ENCODE measurements around the gene CD63.
A peak's percentile ranks its signal among the peaks of the same experiment; 100 is the strongest.

The CD63 gene

DNA sequence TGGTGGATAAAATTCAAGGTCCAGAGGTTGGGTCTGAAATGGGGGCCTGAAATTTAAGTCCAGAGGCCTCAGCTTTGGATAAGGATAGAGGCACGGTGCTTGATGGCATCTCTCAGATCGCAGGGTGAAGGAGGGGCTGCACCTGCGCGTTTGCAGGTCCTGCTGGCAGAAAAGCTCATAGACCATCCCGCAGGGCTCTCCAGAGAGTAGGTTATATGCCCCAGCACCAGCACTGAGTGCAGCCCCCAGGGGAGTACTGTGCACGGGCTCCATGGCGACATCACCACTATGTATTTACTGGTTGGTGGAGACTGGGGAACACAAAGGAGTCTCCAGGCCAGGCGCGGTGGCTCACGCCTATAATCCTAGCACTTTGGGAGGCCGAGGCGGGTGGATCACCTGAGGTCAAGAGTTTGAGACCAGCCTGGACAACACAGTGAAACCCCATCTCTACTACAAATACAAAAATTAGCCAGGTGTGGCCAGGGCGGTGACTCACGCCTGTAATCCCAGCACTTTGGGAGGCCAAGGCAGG is 4.3 kb upstream of the CD63 start:
- H3K79me2 ChIP-seq: peaks cover 11% of the 10 kb centered on the region
- TF ChIP-seq, protein P1, sequence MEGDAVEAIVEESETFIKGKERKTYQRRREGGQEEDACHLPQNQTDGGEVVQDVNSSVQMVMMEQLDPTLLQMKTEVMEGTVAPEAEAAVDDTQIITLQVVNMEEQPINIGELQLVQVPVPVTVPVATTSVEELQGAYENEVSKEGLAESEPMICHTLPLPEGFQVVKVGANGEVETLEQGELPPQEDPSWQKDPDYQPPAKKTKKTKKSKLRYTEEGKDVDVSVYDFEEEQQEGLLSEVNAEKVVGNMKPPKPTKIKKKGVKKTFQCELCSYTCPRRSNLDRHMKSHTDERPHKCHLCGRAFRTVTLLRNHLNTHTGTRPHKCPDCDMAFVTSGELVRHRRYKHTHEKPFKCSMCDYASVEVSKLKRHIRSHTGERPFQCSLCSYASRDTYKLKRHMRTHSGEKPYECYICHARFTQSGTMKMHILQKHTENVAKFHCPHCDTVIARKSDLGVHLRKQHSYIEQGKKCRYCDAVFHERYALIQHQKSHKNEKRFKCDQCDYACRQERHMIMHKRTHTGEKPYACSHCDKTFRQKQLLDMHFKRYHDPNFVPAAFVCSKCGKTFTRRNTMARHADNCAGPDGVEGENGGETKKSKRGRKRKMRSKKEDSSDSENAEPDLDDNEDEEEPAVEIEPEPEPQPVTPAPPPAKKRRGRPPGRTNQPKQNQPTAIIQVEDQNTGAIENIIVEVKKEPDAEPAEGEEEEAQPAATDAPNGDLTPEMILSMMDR (IDR thresholded peaks at IDR 0.05): no peak
- no peak overlapping the region for H2AFZ ChIP-seq
- H3K4me1 ChIP-seq: peaks cover 10% of the 10 kb centered on the region
- no peak overlapping the region for H3K4me3 ChIP-seq (ENCODE audit: low read depth, low read length)
- no peaks in the 10 kb centered on the region for H3K36me3 ChIP-seq (ENCODE audit: control insufficient read depth, insufficient read depth, low read length)
- no peaks in the 10 kb centered on the region for H3K27me3 ChIP-seq (ENCODE audit: control insufficient read depth, insufficient read depth, low read length)
- no peak overlapping the region for H3K4me2 ChIP-seq (ENCODE audit: low read length)
- H3K9ac ChIP-seq: no peak overlapping the region
- no peak overlapping the region for H3K27ac ChIP-seq
- H3K9me3 ChIP-seq (ENCODE audit: control insufficient read depth, low read length): no peaks in the 10 kb centered on the region

DNA sequence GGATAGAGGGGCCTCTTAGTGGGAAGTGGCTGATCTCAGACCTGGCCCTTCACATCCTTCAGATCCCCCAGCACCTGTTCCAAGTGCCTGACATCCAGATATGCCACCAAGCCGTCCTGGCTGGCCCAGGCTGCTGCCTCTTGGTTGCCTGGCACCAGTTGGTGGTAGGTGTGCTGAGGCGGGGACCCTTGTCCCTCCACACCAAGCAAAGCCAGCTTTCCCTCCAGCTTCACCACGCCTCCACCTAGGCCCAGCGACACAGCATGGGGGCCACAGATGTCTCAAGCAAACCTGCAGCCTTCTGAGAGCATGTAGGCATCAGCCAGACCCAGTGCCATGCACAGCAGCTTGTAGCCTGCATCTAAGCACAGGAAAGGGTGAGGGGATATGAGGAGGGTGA is 3.5 kb upstream of the CD63 start:
- H3K9ac ChIP-seq: no peak overlapping the region
- no peak overlapping the region for H3K27ac ChIP-seq
- H3K79me2 ChIP-seq: peaks cover 11% of the 10 kb centered on the region
- no peak overlapping the region for H3K4me3 ChIP-seq (ENCODE audit: low read depth, low read length)
- TF ChIP-seq, protein P1 (IDR thresholded peaks at IDR 0.05): no peak
- H3K4me1 ChIP-seq: peaks cover 8% of the 10 kb centered on the region
- H3K36me3 ChIP-seq (ENCODE audit: control insufficient read depth, insufficient read depth, low read length): no peaks in the 10 kb centered on the region
- H3K4me2 ChIP-seq (ENCODE audit: low read length): no peak overlapping the region
- no peak overlapping the region for H2AFZ ChIP-seq
- H3K9me3 ChIP-seq (ENCODE audit: control insufficient read depth, low read length): no peaks in the 10 kb centered on the region
- no peaks in the 10 kb centered on the region for H3K27me3 ChIP-seq (ENCODE audit: control insufficient read depth, insufficient read depth, low read length)

- Histone ChIP-seq H3K27ac (peak overlapping the region; percentile 100), H3K4me2 (ENCODE audit: low read length) (peak overlapping the region; percentile 100), H3K9ac (peak overlapping the region; percentile 90), H3K9me3 (ENCODE audit: control insufficient read depth, low read length) (no peaks in the 10 kb centered on the region), H3K36me3 (ENCODE audit: control insufficient read depth, insufficient read depth, low read length) (no peaks in the 10 kb centered on the region), H2AFZ (peak overlapping the region; percentile 93), H3K4me3 (ENCODE audit: low read depth, low read length) (peak overlapping the region; percentile 94), H3K79me2 (peaks cover 3% of the 10 kb centered on the region), H3K4me1 (peaks cover 10% of the 10 kb centered on the region), H3K27me3 (ENCODE audit: control insufficient read depth, insufficient read depth, low read length) (no peaks in the 10 kb centered on the region)
- TF ChIP-seq, protein P1 (IDR thresholded peaks at IDR 0.05): peak; percentile 30
Measured at GRCh38 chr12:55729819-55730818, 1.3 kb upstream of the CD63 start.

DNA sequence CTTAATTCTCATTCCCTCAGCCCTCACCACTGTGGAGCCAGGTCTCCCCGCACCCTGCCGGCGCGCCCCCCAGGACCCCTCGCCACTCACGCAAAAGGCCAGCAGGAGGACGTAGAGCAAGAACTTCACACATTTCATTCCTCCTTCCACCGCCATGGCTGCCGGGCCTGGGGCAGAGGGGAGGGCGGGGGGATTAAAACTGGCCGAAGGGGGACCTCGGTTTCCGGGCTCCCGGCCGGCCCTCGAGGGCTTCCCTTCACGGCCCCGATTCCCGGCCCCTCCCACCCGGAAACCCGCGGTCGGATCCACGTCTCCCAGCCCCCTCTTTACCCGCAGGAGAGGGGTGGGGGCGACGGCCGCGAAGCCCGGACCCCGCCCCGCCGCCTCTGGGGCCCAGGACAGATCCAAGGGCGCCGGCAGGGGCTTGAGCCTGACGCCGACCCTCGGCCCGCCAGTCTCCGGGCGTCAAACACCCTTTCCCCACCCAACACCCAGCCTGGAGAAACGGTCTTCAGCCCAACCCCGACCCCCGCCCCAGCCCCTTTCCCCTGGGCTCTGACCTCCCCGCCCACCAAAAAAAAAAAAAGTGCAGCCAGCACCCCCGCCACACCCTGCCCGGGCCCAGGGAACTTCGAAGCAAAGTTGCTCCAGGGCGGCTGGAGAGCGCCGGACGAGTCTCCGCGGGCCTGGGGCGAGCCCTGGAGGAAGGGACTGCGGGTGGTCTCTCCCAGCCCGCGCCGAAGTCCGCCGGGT is 447 bp downstream of the CD63 start:
- TF ChIP-seq, protein P1 (IDR thresholded peaks at IDR 0.05): no peak
- H3K27me3 ChIP-seq (ENCODE audit: control insufficient read depth, insufficient read depth, low read length): no peaks in the 10 kb centered on the region
- peak overlapping the region; percentile 100 for H3K4me2 ChIP-seq (ENCODE audit: low read length)
- peak overlapping the region; percentile 94 for H3K4me3 ChIP-seq (ENCODE audit: low read depth, low read length)
- no peaks in the 10 kb centered on the region for H3K36me3 ChIP-seq (ENCODE audit: control insufficient read depth, insufficient read depth, low read length)
- H2AFZ ChIP-seq: peak overlapping the region; percentile 93
- H3K27ac ChIP-seq: peak overlapping the region; percentile 100
- H3K9me3 ChIP-seq (ENCODE audit: control insufficient read depth, low read length): no peaks in the 10 kb centered on the region
- peaks cover 10% of the 10 kb centered on the region for H3K4me1 ChIP-seq
- H3K79me2 ChIP-seq: peaks cover 3% of the 10 kb centered on the region
- H3K9ac ChIP-seq: no peak overlapping the region

All from parathyroid adenoma (tissue), 2 donors.